ENCODE data around the gene GLS. TPM values are rescaled to one million over a fixed set of nuclear protein-coding genes. Genes with fewer than 3 reads are reported as not detected.
"Not testable (repeated sequence)": the region's sequence is repeated elsewhere in the genome, so short reads cannot be mapped to it uniquely, and the experiment has no call there.

Gene GLS
- total RNA-seq, 2 experiments from 2014 or later, result 175 to 187 TPM

DNA sequence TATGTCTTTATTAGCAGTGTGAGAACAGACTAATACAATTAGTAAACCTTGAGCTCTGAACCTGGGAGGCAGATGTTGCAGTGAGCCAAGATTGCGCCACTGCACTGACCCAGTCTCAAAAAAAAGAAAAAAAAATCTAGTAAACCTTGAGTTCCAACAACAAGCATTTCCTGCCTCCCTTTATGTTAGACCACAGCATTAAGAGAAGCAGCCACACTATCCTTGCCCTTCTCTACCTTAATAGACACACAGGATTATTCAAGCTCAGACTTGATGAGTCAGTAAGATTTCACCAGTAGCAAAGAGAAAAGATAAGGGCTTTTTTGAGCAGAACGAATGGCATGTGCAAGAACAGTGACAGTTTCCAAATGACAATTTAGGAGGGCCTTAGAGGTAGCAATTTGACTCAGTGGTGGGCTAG lies 18.0 kb upstream of the GLS start:
- H3K27ac Mint-ChIP-seq, result no peak overlapping the region

GRCh38 chr2:190863946-190864345 lies 16.7 kb upstream of the GLS start:
- no peak overlapping the region for H3K27ac Mint-ChIP-seq
- H3K27me3 Mint-ChIP-seq, result no peaks in the 10 kb centered on the region
- H3K4me1 Mint-ChIP-seq, result peaks cover 6% of the 10 kb centered on the region
- no peak overlapping the region for H3K4me3 Mint-ChIP-seq
- H3K9me3 Mint-ChIP-seq, result peaks cover 6% of the 10 kb centered on the region
- POLR2A ChIA-PET, result no interaction called here
- ATAC-seq (ENCODE audit: low read depth), result no peak
- DNase-seq, result no peak
- H3K36me3 Mint-ChIP-seq, result peaks cover 7% of the 10 kb centered on the region

More for the DNA sequence above, 18.0 kb upstream of the GLS start:
- DNase-seq (no peak), ATAC-seq (ENCODE audit: low read depth) (peak; percentile 18)
- POLR2A ChIA-PET, result no interaction called here
- no peak overlapping the region for H3K4me3 Mint-ChIP-seq
- peaks cover 6% of the 10 kb centered on the region for H3K9me3 Mint-ChIP-seq
- H3K36me3 Mint-ChIP-seq, result peaks cover 7% of the 10 kb centered on the region
- no peaks in the 10 kb centered on the region for H3K27me3 Mint-ChIP-seq
- peaks cover 6% of the 10 kb centered on the region for H3K4me1 Mint-ChIP-seq

GRCh38 chr2:190864375-190864774 lies 16.2 kb upstream of the GLS start:
- Mint-ChIP-seq H3K27ac (no peak overlapping the region), H3K27me3 (no peaks in the 10 kb centered on the region), H3K4me3 (no peak overlapping the region), H3K4me1 (peaks cover 6% of the 10 kb centered on the region), H3K36me3 (peaks cover 7% of the 10 kb centered on the region), H3K9me3 (peaks cover 6% of the 10 kb centered on the region)
- POLR2A ChIA-PET, result no interaction called here
- ATAC-seq (ENCODE audit: low read depth) (no peak), DNase-seq (no peak)

GRCh38 chr2:190867212-190867611 lies 13.4 kb upstream of the GLS start:
- Mint-ChIP-seq H3K27ac (no peak overlapping the region), H3K36me3 (no peaks in the 10 kb centered on the region), H3K4me3 (no peak overlapping the region), H3K27me3 (no peaks in the 10 kb centered on the region), H3K4me1 (peaks cover 6% of the 10 kb centered on the region), H3K9me3 (peaks cover 4% of the 10 kb centered on the region)
- POLR2A ChIA-PET, result interaction anchor here (0.5 kb wide), 1 partner anchor 203 kb away, joined by 5 read pairs; no protein-coding TSS in a partner anchor
- ATAC-seq (ENCODE audit: low read depth) (no peak), DNase-seq (no peak)

GRCh38 chr2:190867832-190868231 lies 12.8 kb upstream of the GLS start:
- Mint-ChIP-seq H3K36me3 (no peaks in the 10 kb centered on the region), H3K4me1 (peaks cover 4% of the 10 kb centered on the region), H3K9me3 (peaks cover 2% of the 10 kb centered on the region), H3K4me3 (no peak overlapping the region), H3K27ac (no peak overlapping the region), H3K27me3 (no peaks in the 10 kb centered on the region)
- DNase-seq (no peak), ATAC-seq (ENCODE audit: low read depth) (no peak)
- POLR2A ChIA-PET, result no interaction called here

GRCh38 chr2:190869721-190870120 lies 10.9 kb upstream of the GLS start:
- H3K36me3 Mint-ChIP-seq, result no peaks in the 10 kb centered on the region
- no peaks in the 10 kb centered on the region for H3K4me1 Mint-ChIP-seq
- no peak overlapping the region for H3K4me3 Mint-ChIP-seq
- H3K9me3 Mint-ChIP-seq, result peaks cover 2% of the 10 kb centered on the region
- no peaks in the 10 kb centered on the region for H3K27me3 Mint-ChIP-seq
- POLR2A ChIA-PET, result no interaction called here
- no peak overlapping the region for H3K27ac Mint-ChIP-seq
- ATAC-seq (ENCODE audit: low read depth), result no peak
- DNase-seq, result no peak

DNA sequence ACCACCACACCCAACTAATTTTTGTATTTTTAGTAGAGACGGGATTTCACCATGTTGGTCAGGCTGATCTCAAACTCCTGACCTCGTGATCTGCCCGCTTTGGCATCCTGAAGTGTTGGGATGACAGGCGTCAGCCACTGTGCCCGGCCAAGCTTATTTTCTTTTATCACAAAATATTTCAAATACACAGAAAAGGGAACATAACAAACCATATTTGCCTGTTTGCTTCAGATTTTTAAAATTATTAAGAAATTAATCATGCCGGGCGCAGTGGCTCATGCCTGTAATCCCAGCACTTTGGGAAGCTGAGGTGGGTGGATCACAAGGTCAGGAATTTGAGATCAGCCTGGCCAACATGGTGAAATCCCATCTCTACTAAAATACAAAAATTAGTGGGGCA lies 7.2 kb upstream of the GLS start:
- peaks cover 12% of the 10 kb centered on the region for H3K4me1 Mint-ChIP-seq
- H3K4me3 Mint-ChIP-seq; H3K36me3 Mint-ChIP-seq; POLR2A ChIA-PET; H3K27me3 Mint-ChIP-seq; ATAC-seq (ENCODE audit: low read depth); DNase-seq; H3K9me3 Mint-ChIP-seq; H3K27ac Mint-ChIP-seq: not testable (repeated sequence)

DNA sequence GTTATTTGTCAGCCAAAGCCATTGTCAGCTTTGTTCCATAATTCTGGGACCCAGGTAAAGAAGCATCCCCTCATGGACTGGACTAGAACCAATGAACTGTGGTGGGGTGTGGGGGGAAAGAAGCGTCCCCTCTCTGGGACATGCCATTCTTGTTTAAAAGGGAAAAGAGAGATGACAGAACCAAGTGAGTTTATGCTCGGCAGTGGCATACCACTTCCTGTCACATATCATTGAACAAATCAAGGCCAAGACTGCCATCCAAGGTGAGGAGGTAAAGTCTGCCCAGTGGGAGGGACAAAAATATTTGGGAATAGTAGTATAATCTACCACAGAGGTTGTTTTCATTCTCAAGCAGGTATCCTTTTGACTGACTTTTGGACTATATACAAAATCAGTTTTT lies 4.7 kb upstream of the GLS start:
- Mint-ChIP-seq H3K27ac (peak overlapping the region; percentile 77), H3K36me3 (no peaks in the 10 kb centered on the region), H3K4me3 (peak overlapping the region; percentile 62), H3K4me1 (peaks cover 14% of the 10 kb centered on the region), H3K27me3 (no peaks in the 10 kb centered on the region), H3K9me3 (no peaks in the 10 kb centered on the region)
- DNase-seq (no peak), ATAC-seq (ENCODE audit: low read depth) (no peak)
- POLR2A ChIA-PET, result no interaction called here

GRCh38 chr2:190876631-190877030 lies 4.0 kb upstream of the GLS start:
- H3K4me3 Mint-ChIP-seq, result no peak overlapping the region
- ATAC-seq (ENCODE audit: low read depth) (no peak), DNase-seq (no peak)
- H3K27me3 Mint-ChIP-seq, result no peaks in the 10 kb centered on the region
- H3K36me3 Mint-ChIP-seq, result no peaks in the 10 kb centered on the region
- H3K9me3 Mint-ChIP-seq, result no peaks in the 10 kb centered on the region
- no peak overlapping the region for H3K27ac Mint-ChIP-seq
- peaks cover 14% of the 10 kb centered on the region for H3K4me1 Mint-ChIP-seq
- POLR2A ChIA-PET, result no interaction called here

GRCh38 chr2:190877436-190877835 lies 3.2 kb upstream of the GLS start:
- H3K36me3 Mint-ChIP-seq, result peaks cover 2% of the 10 kb centered on the region
- H3K27ac Mint-ChIP-seq, result no peak overlapping the region
- POLR2A ChIA-PET, result interaction anchor here (1.2 kb wide), 1 partner anchor 188 kb away, joined by 3 read pairs; no protein-coding TSS in a partner anchor
- H3K4me1 Mint-ChIP-seq, result peaks cover 18% of the 10 kb centered on the region
- ATAC-seq (ENCODE audit: low read depth), result no peak
- DNase-seq, result no peak
- no peak overlapping the region for H3K4me3 Mint-ChIP-seq
- H3K9me3 Mint-ChIP-seq, result no peaks in the 10 kb centered on the region
- H3K27me3 Mint-ChIP-seq, result no peaks in the 10 kb centered on the region

DNA sequence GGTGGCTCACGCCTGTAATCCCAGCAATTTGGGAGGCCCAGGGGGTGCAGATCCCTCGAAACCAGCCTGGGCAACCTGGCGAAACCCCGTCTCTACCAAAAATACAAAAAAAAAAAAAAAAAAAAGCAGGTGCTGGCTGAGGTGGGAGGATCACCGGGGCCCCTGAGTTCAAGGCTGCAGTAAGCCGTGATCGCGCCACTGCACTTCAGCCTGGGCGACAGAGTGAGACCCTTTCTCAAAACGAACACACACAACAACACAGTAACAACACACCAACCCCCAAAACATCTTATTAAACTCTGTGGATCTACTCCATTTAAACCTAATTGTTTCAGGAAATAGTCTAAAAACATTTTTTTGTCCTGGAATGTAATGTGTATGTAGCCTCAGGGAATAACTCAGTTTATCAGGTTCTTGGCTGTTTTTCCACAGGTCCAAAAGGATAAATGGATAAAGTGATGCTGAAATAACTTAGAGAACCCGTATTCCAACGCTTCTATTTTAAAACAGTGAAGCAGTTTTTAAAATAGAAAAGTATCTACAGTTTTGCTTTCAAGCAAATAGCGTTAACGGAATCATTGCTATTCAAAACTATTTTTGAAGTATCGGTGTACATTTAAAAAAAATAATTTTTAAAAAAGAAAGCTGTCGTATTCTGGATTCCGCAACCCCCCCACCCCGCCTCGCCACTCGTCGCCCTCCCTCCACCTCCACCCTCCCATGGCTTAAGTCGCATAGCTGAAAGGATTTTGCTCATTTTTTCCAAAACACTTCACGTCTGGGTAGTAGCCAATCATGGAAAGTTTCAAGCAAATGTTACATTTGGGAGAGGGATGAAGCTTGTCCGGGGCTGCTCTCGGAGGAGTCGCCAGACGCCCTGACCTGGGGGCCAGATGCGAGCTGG lies 895 bp upstream of the GLS start:
- Mint-ChIP-seq H3K36me3 (peaks cover 17% of the 10 kb centered on the region), H3K4me3 (peak overlapping the region; percentile 92), H3K27ac (peak overlapping the region; percentile 96), H3K4me1 (peaks cover 34% of the 10 kb centered on the region), H3K9me3 (no peaks in the 10 kb centered on the region), H3K27me3 (no peaks in the 10 kb centered on the region)
- DNase-seq, result peak; percentile 38
- POLR2A ChIA-PET, result interaction anchor here (0.7 to 4.0 kb wide), 12 partner anchors 12 to 796 kb away, joined by 3 to 37 read pairs (median 5); partner anchors contain the start of genes STAT1 and STAT4
- peak; percentile 9 for ATAC-seq (ENCODE audit: low read depth)

- Mint-ChIP-seq H3K27ac (peak overlapping the region; percentile 100), H3K27me3 (no peaks in the 10 kb centered on the region), H3K4me3 (peak overlapping the region; percentile 100), H3K36me3 (peaks cover 20% of the 10 kb centered on the region), H3K4me1 (peaks cover 33% of the 10 kb centered on the region), H3K9me3 (no peaks in the 10 kb centered on the region)
- DNase-seq, result no peak
- ATAC-seq (ENCODE audit: low read depth), result no peak
- POLR2A ChIA-PET, result interaction anchor here (0.7 to 4.0 kb wide), 24 partner anchors 10 to 1097 kb away, joined by 3 to 37 read pairs (median 5); partner anchors contain the start of genes ORMDL1, PMS1, STAT1 and STAT4
Measured at GRCh38 chr2:190881084-190881597, 520 bp downstream of the GLS start.

- ATAC-seq (ENCODE audit: low read depth) (peak; percentile 36), DNase-seq (peak; percentile 84)
- peaks cover 20% of the 10 kb centered on the region for H3K36me3 Mint-ChIP-seq
- no peaks in the 10 kb centered on the region for H3K27me3 Mint-ChIP-seq
- H3K27ac Mint-ChIP-seq, result peak overlapping the region; percentile 100
- H3K9me3 Mint-ChIP-seq, result no peaks in the 10 kb centered on the region
- POLR2A ChIA-PET, result interaction anchor here (0.7 to 4.0 kb wide), 22 partner anchors 10 to 1097 kb away, joined by 3 to 37 read pairs (median 5); partner anchors contain the start of genes ORMDL1, PMS1, STAT1 and STAT4
- H3K4me3 Mint-ChIP-seq, result peak overlapping the region; percentile 100
- H3K4me1 Mint-ChIP-seq, result peaks cover 34% of the 10 kb centered on the region
Measured at GRCh38 chr2:190881598-190882410, 1.2 kb downstream of the GLS start.

Measured in activated naive CD8-positive, alpha-beta T cell treated with anti-CD3 and anti-CD28 coated beads, Interleukin-2, amount 10 ng/mL, durations not matched to agents 7 days and 5 days (primary cell).